Uterus (tissue), 4 donors: ENCODE measurements around the gene UROC1. TPM values are rescaled to one million over a fixed set of nuclear protein-coding genes. Genes with fewer than 3 reads are reported as not detected.
A peak's percentile ranks its signal among the peaks of the same experiment; 100 is the strongest.

Experiments used
- DNase-seq, 2 donors: peaks; one replicate each; pipeline ENCODE4 v3.0.0-alpha.2; 2019 to 2020
- H3K27ac ChIP-seq, 2 donors: fragments of 200-600 bp; sonication (generic); 1 replicate in 1 of 2; 2 replicates in 1 of 2; pipeline ENCODE4 v1.5.1; 2016 to 2018
- H3K27me3 ChIP-seq, 2 donors: fragments of 200-600 bp; sonication (generic); one replicate each; pipeline ENCODE4 v1.5.1; 2018 to 2019; ENCODE audit warnings: control low read depth in 1 of 2
- H3K36me3 ChIP-seq, 2 donors: fragments of 200-600 bp; sonication (generic); one replicate each; pipeline ENCODE4 v1.5.1; 2019; ENCODE audit warnings: control low read depth in 1 of 2
- H3K4me1 ChIP-seq, 2 donors: fragments of 200-600 bp; sonication (generic); one replicate each; pipeline ENCODE4 v1.5.1; 2018 to 2019; ENCODE audit warnings: control low read depth in 1 of 2
- H3K4me3 ChIP-seq, 2 donors: fragments of 200-600 bp; sonication (generic); 1 replicate in 1 of 2; 2 replicates in 1 of 2; pipeline ENCODE4 v1.5.1; 2018 to 2019; ENCODE audit warnings: mild to moderate bottlenecking in 1 of 2
- H3K9me3 ChIP-seq, 2 donors: fragments of 200-600 bp; sonication (generic); one replicate each; pipeline ENCODE4 v1.5.1; 2019; ENCODE audit warnings: control low read depth in 1 of 2
- POLR2A ChIP-seq, 2 donors: fragments of 450-650 bp; IDR thresholded peaks; one replicate each; pipeline ENCODE4 v1.6.1; 2016; ENCODE audit warnings: antibody characterized with exemption in 2 of 2, mild to moderate bottlenecking in 1 of 2, moderate library complexity in 1 of 2
- intact Hi-C: fragments of 100-400 bp; cut with DNase I; formaldehyde crosslinking; loops from one replicate; pipeline ENCODE4 v1.15.1; 2023; ENCODE audit warnings: low total_unique reads
- total RNA-seq, 4 donors: library from RNA; depleted of rRNA in 3 of 4; stranded (reverse); fragments of >200 nt in 3 of 4; gene quantifications; one replicate each; pipeline versions ENCODE4 v1.1.0 to v1.2.4, GENCODE V29; 2014 to 2023
- TF ChIP-seq, protein P1 (sequence below), 4 experiments: fragments of 200-600 bp in 2 of 4; fragments of 450-650 bp in 2 of 4; sonication (generic) in 2 of 4; IDR thresholded peaks; one replicate each; pipeline ENCODE4 v1.5.1; 2016 to 2019; ENCODE audit warnings: antibody characterized with exemption in 4 of 4, mild to moderate bottlenecking in 2 of 4, moderate library complexity in 1 of 4
- donor health status: DM: yes; HTN: yes; CAD: no.

Gene UROC1
- total RNA-seq, 4 donors from 2014 or later = 0.07 TPM; not detected in 3

DNA sequence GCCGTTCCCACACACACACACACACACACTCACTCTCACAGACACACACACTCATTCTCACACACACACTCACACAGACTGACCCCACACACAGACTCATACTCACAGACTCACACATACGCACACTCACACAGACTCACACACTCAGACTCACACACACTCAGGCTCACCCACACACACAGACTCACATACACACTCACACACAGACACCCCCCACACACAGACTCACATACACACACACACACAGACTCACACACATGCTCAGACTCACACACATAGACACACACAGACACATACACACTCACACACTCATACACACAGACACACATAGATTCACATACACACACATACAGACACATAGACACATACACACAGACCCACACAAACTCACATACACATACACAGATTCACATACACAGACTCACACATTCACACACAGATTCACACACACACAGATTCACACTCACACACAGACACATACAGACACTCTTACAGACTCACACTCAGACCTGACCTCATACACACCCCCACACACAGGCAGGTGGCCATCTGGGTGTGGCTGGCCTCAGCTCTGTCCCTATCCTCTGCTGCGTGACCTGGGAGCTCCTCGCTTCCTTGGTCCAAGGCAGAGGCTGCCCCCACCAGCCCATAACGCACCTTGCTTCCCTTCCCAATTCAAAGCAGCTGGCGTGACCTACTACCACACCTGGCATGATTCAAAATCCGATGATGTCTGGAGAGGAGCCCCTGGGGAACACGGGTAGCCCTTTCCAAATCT lies 39.3 kb upstream of the UROC1 start:
- Histone ChIP-seq H3K9me3 (no peaks in the 10 kb centered on the region), H3K4me1 (no peaks in the 10 kb centered on the region), H3K27ac (no peak overlapping the region), H3K4me3 (no peak overlapping the region), H3K36me3 (no peaks in the 10 kb centered on the region), H3K27me3 (no peaks in the 10 kb centered on the region)
- DNase-seq = peak; percentile 2 to 5
- no peak for TF ChIP-seq POLR2A (IDR thresholded peaks at IDR 0.05)
- TF ChIP-seq, protein P1, sequence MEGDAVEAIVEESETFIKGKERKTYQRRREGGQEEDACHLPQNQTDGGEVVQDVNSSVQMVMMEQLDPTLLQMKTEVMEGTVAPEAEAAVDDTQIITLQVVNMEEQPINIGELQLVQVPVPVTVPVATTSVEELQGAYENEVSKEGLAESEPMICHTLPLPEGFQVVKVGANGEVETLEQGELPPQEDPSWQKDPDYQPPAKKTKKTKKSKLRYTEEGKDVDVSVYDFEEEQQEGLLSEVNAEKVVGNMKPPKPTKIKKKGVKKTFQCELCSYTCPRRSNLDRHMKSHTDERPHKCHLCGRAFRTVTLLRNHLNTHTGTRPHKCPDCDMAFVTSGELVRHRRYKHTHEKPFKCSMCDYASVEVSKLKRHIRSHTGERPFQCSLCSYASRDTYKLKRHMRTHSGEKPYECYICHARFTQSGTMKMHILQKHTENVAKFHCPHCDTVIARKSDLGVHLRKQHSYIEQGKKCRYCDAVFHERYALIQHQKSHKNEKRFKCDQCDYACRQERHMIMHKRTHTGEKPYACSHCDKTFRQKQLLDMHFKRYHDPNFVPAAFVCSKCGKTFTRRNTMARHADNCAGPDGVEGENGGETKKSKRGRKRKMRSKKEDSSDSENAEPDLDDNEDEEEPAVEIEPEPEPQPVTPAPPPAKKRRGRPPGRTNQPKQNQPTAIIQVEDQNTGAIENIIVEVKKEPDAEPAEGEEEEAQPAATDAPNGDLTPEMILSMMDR (IDR thresholded peaks at IDR 0.05) = no peak
- intact Hi-C loops = no loop called here

- H3K27ac ChIP-seq = no peak overlapping the region
- H3K4me1 ChIP-seq = no peaks in the 10 kb centered on the region
- no peaks in the 10 kb centered on the region for H3K36me3 ChIP-seq
- no peak for TF ChIP-seq POLR2A (IDR thresholded peaks at IDR 0.05)
- TF ChIP-seq, protein P1 (IDR thresholded peaks at IDR 0.05) = no peak
- no peak overlapping the region for H3K4me3 ChIP-seq
- peak; percentile 5 to 8 for DNase-seq
- H3K27me3 ChIP-seq = no peaks in the 10 kb centered on the region
- no peaks in the 10 kb centered on the region for H3K9me3 ChIP-seq
- intact Hi-C loops = no loop called here
Measured at GRCh38 chr3:126555795-126556636, 38.4 kb upstream of the UROC1 start.

GRCh38 chr3:126554560-126555525 lies 37.3 kb upstream of the UROC1 start:
- H3K4me1 ChIP-seq = no peaks in the 10 kb centered on the region
- TF ChIP-seq POLR2A (IDR thresholded peaks at IDR 0.05) = no peak
- TF ChIP-seq, protein P1 (IDR thresholded peaks at IDR 0.05) = no peak
- H3K27me3 ChIP-seq = no peaks in the 10 kb centered on the region
- no peak overlapping the region for H3K4me3 ChIP-seq
- H3K36me3 ChIP-seq = no peaks in the 10 kb centered on the region
- intact Hi-C loops = no loop called here
- no peak overlapping the region for H3K27ac ChIP-seq
- no peaks in the 10 kb centered on the region for H3K9me3 ChIP-seq
- peak; percentile 6 for DNase-seq

DNA sequence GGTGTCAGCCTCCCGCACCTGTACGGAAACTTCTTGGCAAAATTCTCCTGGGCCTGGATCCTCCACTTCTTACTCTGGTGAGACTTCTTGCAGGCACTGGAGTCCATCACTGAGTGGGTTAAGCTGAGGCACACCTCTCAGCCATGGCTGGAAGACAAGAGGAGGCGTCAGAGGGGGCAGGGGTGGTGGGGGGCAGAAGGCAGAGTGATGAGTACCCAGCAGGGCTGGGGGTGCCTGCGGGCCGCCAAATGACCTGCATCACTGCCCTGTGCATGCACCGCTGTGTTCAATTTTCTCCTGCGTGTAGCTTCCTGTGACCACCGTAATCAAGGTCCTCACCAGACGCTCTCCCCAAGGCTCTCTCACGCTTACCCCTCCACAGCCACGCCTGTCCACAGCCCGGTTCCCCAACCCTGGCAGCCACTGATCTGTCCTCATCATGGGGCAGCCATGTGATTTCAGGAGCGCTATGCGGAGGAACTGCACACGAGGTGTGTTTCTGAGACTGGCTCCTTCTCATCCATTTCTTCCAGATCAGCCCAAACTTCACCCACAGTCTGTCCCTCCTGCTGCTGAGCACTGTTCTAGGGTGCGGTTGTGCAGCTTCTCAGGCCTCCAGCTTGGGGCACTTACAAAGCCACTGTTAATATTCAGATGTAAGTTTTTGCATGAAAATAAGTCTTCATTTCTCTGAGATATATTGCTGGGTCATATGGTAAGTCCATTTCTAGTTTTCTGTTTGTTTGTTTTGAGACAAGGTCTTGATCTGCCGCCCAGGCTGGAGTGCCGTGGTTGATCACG lies 35.9 kb upstream of the UROC1 start:
- intact Hi-C loops = no loop called here
- no peaks in the 10 kb centered on the region for H3K9me3 ChIP-seq
- H3K27ac ChIP-seq = no peak overlapping the region
- H3K4me1 ChIP-seq = no peaks in the 10 kb centered on the region
- H3K4me3 ChIP-seq = no peak overlapping the region
- H3K27me3 ChIP-seq = no peaks in the 10 kb centered on the region
- no peak for TF ChIP-seq POLR2A (IDR thresholded peaks at IDR 0.05)
- TF ChIP-seq, protein P1 (IDR thresholded peaks at IDR 0.05) = no peak
- H3K36me3 ChIP-seq = no peaks in the 10 kb centered on the region
- peak; percentile 3 to 7 for DNase-seq
